NCI-H526 treated with DMSO at 0.1 percent for 48 hours (cell line): ENCODE measurements around the gene CALD1.

Experiments
- DNase-seq: peaks from one replicate; lab custom pipeline; 2025; lab: John Stamatoyannopoulos, UW

Gene CALD1

DNA sequence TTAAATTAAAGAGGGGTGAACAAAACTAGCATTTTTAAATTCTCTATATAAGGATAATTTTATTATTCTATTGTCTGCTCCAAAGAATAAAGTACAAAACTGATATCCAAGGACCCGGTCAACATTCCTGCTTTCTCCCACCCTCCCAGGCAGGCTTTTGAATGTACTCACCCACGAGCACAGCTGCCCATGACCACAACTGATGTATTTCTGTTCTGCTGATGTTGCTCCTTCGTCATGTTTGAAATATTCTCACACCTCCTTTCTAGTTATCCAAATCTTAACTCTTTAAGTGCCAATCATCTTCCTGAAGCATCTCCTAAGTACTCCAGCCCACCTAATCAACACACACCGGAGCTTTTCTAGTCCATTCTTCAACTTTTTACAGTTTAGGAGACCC, 46.7 kb downstream of the CALD1 start:
- DNase-seq: no peak

DNA sequence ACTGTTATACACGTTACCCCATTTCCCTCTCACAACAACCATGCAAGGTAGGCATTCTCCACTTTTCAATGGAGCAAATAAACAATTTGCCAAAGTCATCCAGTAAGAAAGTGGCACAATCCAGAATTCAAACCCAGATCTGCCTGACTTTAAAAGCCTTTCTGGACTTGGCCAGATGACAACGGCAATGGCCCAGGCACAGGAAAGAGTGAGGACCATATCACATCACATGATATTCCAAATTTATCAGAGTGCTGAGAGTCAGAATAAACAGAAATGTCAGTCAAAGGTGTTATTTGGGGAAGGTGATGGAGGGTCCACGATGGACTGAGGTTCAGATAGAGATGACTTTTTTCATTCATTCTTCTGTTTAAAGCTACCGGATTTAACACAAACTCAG, 48.0 kb downstream of the CALD1 start:
- DNase-seq: no peak

- no peak for DNase-seq
Observed at GRCh38 chr7:134827889-134828288, 48.5 kb downstream of the CALD1 start.

DNA sequence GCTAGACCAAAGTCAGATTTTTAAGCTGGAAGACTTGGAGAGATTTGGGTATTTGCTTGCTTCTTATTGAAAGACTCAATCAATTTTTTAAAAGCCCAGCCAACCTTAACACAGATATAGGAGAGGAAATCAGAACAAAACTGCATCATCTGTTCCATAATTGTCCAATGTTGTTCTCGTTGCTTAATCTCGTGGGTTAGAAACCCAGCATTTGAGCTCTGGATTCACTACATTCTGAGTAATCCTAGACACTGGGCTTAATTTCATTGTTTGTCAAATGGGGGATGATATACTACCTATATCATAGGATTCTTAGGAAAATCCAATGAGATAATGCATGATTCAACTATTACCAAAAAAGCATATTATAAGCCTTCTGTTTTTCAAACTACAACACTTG, 48.9 kb downstream of the CALD1 start:
- DNase-seq: no peak

DNA sequence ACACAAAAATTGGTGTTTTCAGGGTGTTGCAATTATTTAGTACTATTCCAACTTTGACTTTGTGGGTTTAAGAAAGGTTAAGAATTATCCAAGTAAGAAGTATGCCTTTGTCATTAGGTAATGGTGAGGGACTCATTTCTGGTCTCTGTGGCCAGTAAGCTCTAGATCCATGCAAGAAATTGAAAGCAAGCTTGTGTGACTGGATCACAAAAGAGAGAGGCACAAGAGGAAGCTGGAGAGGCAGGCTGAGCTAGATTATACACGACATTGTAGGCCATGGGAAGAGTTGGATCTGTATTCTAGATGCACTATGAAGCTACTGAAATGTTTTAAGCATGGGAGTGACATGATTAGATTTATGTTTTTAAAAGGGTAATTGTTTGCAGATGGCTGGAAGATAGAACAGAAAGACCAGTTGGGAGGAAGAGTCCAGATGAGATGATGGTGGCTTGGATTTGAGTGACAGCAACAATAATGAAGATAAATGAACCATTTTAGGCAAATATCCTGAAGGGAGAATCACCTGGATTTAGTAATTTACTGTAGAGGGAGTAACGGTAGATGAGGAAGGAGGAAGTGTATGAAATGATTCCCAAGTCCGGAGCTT, 50.0 kb downstream of the CALD1 start:
- no peak for DNase-seq

DNA sequence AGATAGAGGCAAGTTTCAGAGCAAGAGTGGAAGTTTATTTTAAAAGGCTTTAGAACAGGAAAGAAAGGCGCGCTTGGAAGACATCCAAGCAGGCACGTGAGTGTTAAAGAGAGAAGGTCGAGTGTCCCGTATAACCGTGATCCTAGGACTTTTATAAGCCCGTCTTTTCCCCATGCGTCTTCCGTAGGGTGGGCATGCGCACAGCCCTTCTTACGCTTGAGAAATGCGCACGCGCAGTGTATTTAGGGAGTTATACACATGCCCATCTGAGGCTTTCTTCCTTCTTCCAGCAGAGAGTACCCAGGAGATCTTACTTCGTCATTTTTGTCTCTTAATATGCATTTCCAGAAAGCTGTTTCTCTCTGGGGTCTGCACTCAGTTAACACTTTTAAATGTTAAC, 52.4 kb downstream of the CALD1 start:
- DNase-seq: no peak

DNA sequence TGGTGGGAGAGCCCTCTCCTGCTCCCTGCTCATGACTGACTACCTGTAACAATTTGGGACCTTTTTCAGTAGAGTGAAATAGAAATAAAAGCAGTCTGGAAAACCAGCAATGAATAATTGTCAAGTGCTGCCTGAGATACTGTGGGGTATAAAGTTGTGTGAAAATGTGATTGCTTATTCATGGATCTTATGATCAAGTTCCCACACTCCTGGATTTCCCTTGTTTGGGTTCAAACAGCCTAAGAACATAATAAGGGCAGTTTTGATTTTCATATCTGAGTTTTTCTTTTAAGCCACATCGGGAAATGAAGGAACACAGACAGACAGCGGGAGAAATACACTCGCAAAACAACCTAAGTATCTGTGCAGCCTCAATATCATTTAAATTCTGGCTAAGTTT, 52.9 kb downstream of the CALD1 start:
- DNase-seq: no peak

- no peak for DNase-seq
Observed at GRCh38 chr7:134834689-134835462, 55.4 kb downstream of the CALD1 start.

- no peak for DNase-seq
Observed at GRCh38 chr7:134835463-134835823, 56.0 kb downstream of the CALD1 start.

- no peak for DNase-seq
Observed at GRCh38 chr7:134836447-134836846, 57.0 kb downstream of the CALD1 start.

DNA sequence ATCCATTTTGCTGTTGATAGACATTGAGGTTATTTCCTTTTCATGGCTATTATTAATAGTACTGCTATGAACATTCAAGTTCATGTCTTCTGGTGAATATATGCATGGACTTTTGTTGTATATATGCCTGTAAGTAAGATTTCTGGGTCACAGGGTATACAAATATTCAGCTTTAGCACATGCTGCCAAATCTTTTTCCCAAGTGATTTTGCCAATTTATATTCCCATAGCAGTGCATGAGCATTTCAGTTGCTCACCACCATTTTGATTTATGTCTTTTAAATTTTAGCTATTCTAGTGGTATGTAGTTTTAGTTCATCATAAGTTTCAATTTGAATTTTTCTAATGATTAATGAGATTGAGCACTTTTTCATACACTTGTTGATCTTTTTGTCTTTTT, 59.9 kb downstream of the CALD1 start:
- DNase-seq: no peak

DNA sequence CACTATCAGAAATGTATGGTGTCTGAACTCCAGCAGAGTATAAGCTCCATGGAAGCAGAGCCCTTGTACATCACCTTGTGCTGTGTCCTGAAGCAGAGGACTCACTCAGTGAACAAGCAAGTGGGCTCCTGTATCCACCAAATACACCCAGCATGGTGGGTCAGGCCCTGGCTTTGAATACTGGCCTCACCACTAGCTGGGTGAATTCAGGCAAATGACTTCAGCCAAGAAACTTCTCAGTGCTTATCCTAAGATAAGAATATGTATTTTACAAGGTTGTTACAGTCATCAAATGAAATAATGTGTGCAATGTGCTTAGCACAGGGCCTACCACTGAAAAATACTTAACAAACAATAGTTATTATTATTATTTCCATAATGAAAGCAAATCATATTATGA, 62.6 kb downstream of the CALD1 start:
- DNase-seq: no peak

DNA sequence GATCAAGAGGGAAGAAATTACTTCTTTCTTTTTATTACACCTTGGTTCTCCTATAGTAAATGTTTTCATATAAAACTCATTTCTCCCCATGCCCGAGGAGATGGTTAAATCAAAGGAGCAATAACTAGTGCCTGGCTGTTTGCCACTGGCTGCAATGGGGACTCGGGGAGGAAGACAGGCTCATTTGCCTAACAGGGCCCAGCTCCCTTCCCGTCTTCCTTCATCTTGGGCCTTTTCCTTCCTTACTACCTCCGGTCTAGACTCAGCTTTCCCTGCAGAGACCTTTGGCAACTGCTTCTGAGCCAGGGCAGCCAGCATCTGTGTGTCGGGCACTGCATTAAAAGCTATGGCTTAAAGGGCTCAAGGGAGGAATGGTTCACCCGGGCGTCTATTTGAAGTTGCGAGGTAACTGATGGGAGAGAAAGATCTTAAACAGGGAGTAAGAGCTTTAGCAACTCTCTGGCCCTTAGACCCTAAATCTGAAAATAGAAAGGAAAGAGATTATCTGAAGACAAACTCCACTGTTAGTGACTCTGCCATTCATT, 63.5 kb downstream of the CALD1 start:
- DNase-seq: no peak

- no peak for DNase-seq
Observed at GRCh38 chr7:134844200-134844599, 64.8 kb downstream of the CALD1 start.

DNA sequence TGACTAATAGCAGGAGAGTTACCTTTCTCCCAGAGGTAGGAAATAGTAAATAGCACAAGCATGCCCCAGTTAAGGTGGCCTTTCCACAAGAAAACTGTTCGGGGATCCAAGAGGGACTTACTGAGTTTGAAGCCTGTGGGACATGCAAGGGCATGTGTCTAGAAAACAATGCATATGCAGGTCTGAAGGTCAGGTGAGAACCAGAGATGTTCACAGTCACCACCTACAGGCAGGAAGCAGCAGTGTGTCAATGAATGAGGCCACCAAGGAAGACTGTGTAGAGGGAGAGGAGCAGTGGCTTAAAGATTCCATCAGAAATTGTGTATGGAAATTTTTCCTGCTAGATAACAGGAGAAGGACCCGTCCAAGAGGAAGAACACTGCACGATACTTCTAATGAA, 66.0 kb downstream of the CALD1 start:
- DNase-seq: no peak

GRCh38 chr7:134847851-134848588, 68.6 kb downstream of the CALD1 start:
- no peak for DNase-seq

GRCh38 chr7:134850066-134850465, 70.6 kb downstream of the CALD1 start:
- no peak for DNase-seq

GRCh38 chr7:134851141-134851540, 71.7 kb downstream of the CALD1 start:
- no peak for DNase-seq

- DNase-seq: no peak
Observed at GRCh38 chr7:134852625-134853024, 73.2 kb downstream of the CALD1 start.

GRCh38 chr7:134854816-134855215, 75.4 kb downstream of the CALD1 start:
- no peak for DNase-seq

GRCh38 chr7:134855442-134855841, 76.0 kb downstream of the CALD1 start:
- no peak for DNase-seq

- DNase-seq: no peak
Observed at GRCh38 chr7:134856091-134856490, 76.7 kb downstream of the CALD1 start.

DNA sequence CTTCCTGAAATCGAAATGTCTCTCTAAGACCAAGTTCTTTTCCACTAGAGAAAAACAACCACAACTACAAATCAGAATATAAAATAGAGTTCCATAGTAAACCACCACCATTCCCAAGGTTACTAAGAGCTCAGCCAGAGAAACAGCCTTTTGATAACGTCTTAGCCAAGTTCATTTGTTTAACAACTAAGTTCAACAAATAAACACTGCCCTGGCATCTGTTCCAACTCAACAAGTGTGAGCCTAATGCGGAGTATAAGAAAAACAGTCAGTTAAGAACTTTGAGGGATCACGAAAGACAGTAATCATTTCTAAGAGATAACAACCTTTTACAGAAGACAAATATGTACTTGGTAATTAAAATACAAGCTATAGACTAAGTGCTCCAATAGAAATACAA, 77.3 kb downstream of the CALD1 start:
- DNase-seq: no peak
